Measurements from ENCODE around the gene ATP5F1A. TPM values are rescaled to one million over a fixed set of nuclear protein-coding genes. Genes with fewer than 3 reads are reported as not detected.
"Not testable (repeated sequence)": the region's sequence is repeated elsewhere in the genome, so short reads cannot be mapped to it uniquely, and the experiment has no call there.

The ATP5F1A gene
- total RNA-seq, result 671 and 759 TPM in 2 replicates

- TF ChIP-seq CTCF (IDR thresholded peaks at IDR 0.05; ENCODE audit: insufficient read depth, low read depth, low read length), result peak; percentile 3
- peak within 1 kb of the TSS; percentile 99 for H3K4me3 ChIP-seq (ENCODE audit: low read depth, low read length)
- DNase-seq (ENCODE audit: low read depth), result peak; percentile 83
Observed at GRCh38 chr18:46097801-46098615, at the start of gene ATP5F1A. Gene ATP5F1A, minus strand, starts transcription at chr18:46098296. Its CDS starts 65 bp downstream, at chr18:46098231.

GRCh38 chr18:46141199-46141598 is 43.1 kb upstream of the ATP5F1A start:
- no peak for DNase-seq (ENCODE audit: low read depth)
- TF ChIP-seq CTCF (IDR thresholded peaks at IDR 0.05; ENCODE audit: insufficient read depth, low read depth, low read length), result no peak
- no peak overlapping the region for H3K4me3 ChIP-seq (ENCODE audit: low read depth, low read length)

- no peak overlapping the region for H3K4me3 ChIP-seq (ENCODE audit: low read depth, low read length)
- no peak for TF ChIP-seq CTCF (IDR thresholded peaks at IDR 0.05; ENCODE audit: insufficient read depth, low read depth, low read length)
- DNase-seq (ENCODE audit: low read depth), result no peak
Observed at GRCh38 chr18:46140173-46140572, 42.1 kb upstream of the ATP5F1A start.

- no peak for TF ChIP-seq CTCF (IDR thresholded peaks at IDR 0.05; ENCODE audit: insufficient read depth, low read depth, low read length)
- H3K4me3 ChIP-seq (ENCODE audit: low read depth, low read length), result no peak overlapping the region
- DNase-seq (ENCODE audit: low read depth), result no peak
Observed at GRCh38 chr18:46134920-46135675, 37.0 kb upstream of the ATP5F1A start.

GRCh38 chr18:46133534-46133933 is 35.4 kb upstream of the ATP5F1A start:
- DNase-seq (ENCODE audit: low read depth), result no peak
- no peak overlapping the region for H3K4me3 ChIP-seq (ENCODE audit: low read depth, low read length)
- no peak for TF ChIP-seq CTCF (IDR thresholded peaks at IDR 0.05; ENCODE audit: insufficient read depth, low read depth, low read length)

- not testable (repeated sequence) for H3K4me3 ChIP-seq (ENCODE audit: low read depth, low read length)
Observed at GRCh38 chr18:46130549-46130948, 32.5 kb upstream of the ATP5F1A start.

GRCh38 chr18:46130061-46130460 is 32.0 kb upstream of the ATP5F1A start:
- no peak for DNase-seq (ENCODE audit: low read depth)
- no peak for TF ChIP-seq CTCF (IDR thresholded peaks at IDR 0.05; ENCODE audit: insufficient read depth, low read depth, low read length)
- H3K4me3 ChIP-seq (ENCODE audit: low read depth, low read length), result no peak overlapping the region

More at GRCh38 chr18:46130549-46130948, 32.5 kb upstream of the ATP5F1A start:
- not testable (repeated sequence) for DNase-seq (ENCODE audit: low read depth)

- not testable (repeated sequence) for H3K4me3 ChIP-seq (ENCODE audit: low read depth, low read length); DNase-seq (ENCODE audit: low read depth)
Observed at GRCh38 chr18:46126625-46127024, 28.5 kb upstream of the ATP5F1A start.
